Trophoblast cell (in vitro differentiated cells and primary cell): ENCODE data around the gene OR8B8.

ENCODE experiments used
- DNase-seq, 2 donors: peaks; one replicate each; pipeline ENCODE4 v3.0.0-alpha.2; 2016
- H2AFZ ChIP-seq: 2 replicates; pipeline ENCODE4 v1.6.1; 2013; ENCODE audit warnings: low read length, moderate library complexity, mild to moderate bottlenecking; ENCODE audit not compliant: insufficient read depth, poor library complexity
- H2AK5ac ChIP-seq: 2 replicates; pipeline ENCODE4 v1.6.1; 2013; ENCODE audit warnings: mild to moderate bottlenecking, low read length
- H2BK120ac ChIP-seq: 2 replicates; pipeline ENCODE4 v1.6.1; 2013; ENCODE audit warnings: low read length, mild to moderate bottlenecking, moderate library complexity; ENCODE audit not compliant: insufficient read depth, poor library complexity
- H2BK12ac ChIP-seq: 2 replicates; pipeline ENCODE4 v1.6.1; 2013; ENCODE audit warnings: mild to moderate bottlenecking, low read length, moderate library complexity
- H2BK5ac ChIP-seq: 2 replicates; pipeline ENCODE4 v1.6.1; 2013; ENCODE audit warnings: low read length, low read depth, moderate library complexity, mild to moderate bottlenecking; ENCODE audit not compliant: poor library complexity
- H3K14ac ChIP-seq: 2 replicates; pipeline ENCODE4 v1.6.1; 2013; ENCODE audit warnings: mild to moderate bottlenecking, low read length
- H3K18ac ChIP-seq: 2 replicates; pipeline ENCODE4 v1.6.1; 2013; ENCODE audit warnings: mild to moderate bottlenecking, low read length
- H3K23ac ChIP-seq: 2 replicates; pipeline ENCODE4 v1.6.1; 2013; ENCODE audit warnings: low read length
- H3K27ac ChIP-seq: 2 replicates; pipeline ENCODE4 v1.5.1; 2013; ENCODE audit warnings: low read depth, mild to moderate bottlenecking, inconsistent platforms, low read length, moderate library complexity
- H3K27me3 ChIP-seq: 2 replicates; pipeline ENCODE4 v1.6.1; 2013; ENCODE audit warnings: inconsistent platforms, mild to moderate bottlenecking, low read length, moderate library complexity; ENCODE audit not compliant: insufficient read depth
- H3K36me3 ChIP-seq, 2 experiments: 1 replicate in 1 of 2; 2 replicates in 1 of 2; pipeline ENCODE4 v1.6.1; 2013; ENCODE audit warnings: low read length in 2 of 2, mild to moderate bottlenecking in 2 of 2, moderate library complexity in 1 of 2; ENCODE audit not compliant: insufficient read depth in 2 of 2, control insufficient read depth in 1 of 2
- H3K4ac ChIP-seq: 2 replicates; pipeline ENCODE4 v1.6.1; 2013; ENCODE audit warnings: low read depth, mild to moderate bottlenecking, low read length, moderate library complexity
- H3K4me1 ChIP-seq, 2 experiments: 1 replicate in 1 of 2; 2 replicates in 1 of 2; pipeline ENCODE4 v1.6.1; 2013; ENCODE audit warnings: low read length in 2 of 2, mild to moderate bottlenecking in 2 of 2, moderate library complexity in 1 of 2; ENCODE audit not compliant: insufficient read depth in 2 of 2, control insufficient read depth in 1 of 2
- H3K4me2 ChIP-seq: 2 replicates; pipeline ENCODE4 v1.6.1; 2013; ENCODE audit warnings: inconsistent platforms, mild to moderate bottlenecking, low read length, moderate library complexity
- H3K4me3 ChIP-seq: 2 replicates; pipeline ENCODE4 v1.5.1; 2013; ENCODE audit warnings: mild to moderate bottlenecking, low read depth, low read length, inconsistent platforms
- H3K79me1 ChIP-seq: one replicate; pipeline ENCODE4 v1.6.1; 2013; ENCODE audit warnings: low read length
- H3K79me2 ChIP-seq: 2 replicates; pipeline ENCODE4 v1.6.1; 2013; ENCODE audit warnings: low read length, mild to moderate bottlenecking; ENCODE audit not compliant: control insufficient read depth, insufficient read depth, poor library complexity
- H3K9ac ChIP-seq: 2 replicates; pipeline ENCODE4 v1.6.1; 2013; ENCODE audit warnings: mild to moderate bottlenecking, low read length
- H3K9me3 ChIP-seq: 2 replicates; pipeline ENCODE4 v1.6.1; 2013; ENCODE audit warnings: low read depth, mild to moderate bottlenecking, control low read depth, inconsistent platforms, low read length; ENCODE audit not compliant: insufficient read depth
- H4K12ac ChIP-seq: 2 replicates; pipeline ENCODE4 v1.6.1; 2013; ENCODE audit warnings: low read depth, mild to moderate bottlenecking, low read length, moderate library complexity
- H4K8ac ChIP-seq: 2 replicates; pipeline ENCODE4 v1.6.1; 2013; ENCODE audit warnings: low read depth, mild to moderate bottlenecking, low read length, moderate library complexity
- H4K91ac ChIP-seq: one replicate; pipeline ENCODE4 v1.6.1; 2013; ENCODE audit warnings: low read depth, mild to moderate bottlenecking, low read length, moderate library complexity
- WGBS: extraction: QIAGEN DNeasy Blood & Tissue Kit; methylation state at CpG from one replicate; pipeline ENCODE4 v1.1.7; 2013; ENCODE audit warnings: missing lambda C conversion rate; ENCODE audit not compliant: insufficient read length, insufficient coverage; ENCODE audit errors: extremely low coverage; 5-methylcytosine and 5-hydroxymethylcytosine counted together

Gene OR8B8

GRCh38 chr11:124442442-124442841 lies 3.1 kb downstream of the OR8B8 start:
- Histone ChIP-seq H3K9ac (no peak overlapping the region), H3K27me3 (no peaks in the 10 kb centered on the region), H3K14ac (no peak overlapping the region), H3K36me3 (no peaks in the 10 kb centered on the region), H4K12ac (no peak overlapping the region), H2BK120ac (no peak overlapping the region), H2AFZ (no peak overlapping the region), H3K23ac (no peak overlapping the region), H2AK5ac (no peak overlapping the region), H4K91ac (no peak overlapping the region), H3K4me2 (no peak overlapping the region), H3K79me2 (no peaks in the 10 kb centered on the region), H3K4ac (no peak overlapping the region), H2BK5ac (no peak overlapping the region), H3K9me3 (peaks cover 2% of the 10 kb centered on the region), H3K4me3 (no peak overlapping the region), H3K18ac (no peak overlapping the region), H3K4me1 (no peaks in the 10 kb centered on the region), H4K8ac (no peak overlapping the region), H3K27ac (no peak overlapping the region), H2BK12ac (no peak overlapping the region), H3K79me1 (no peaks in the 10 kb centered on the region)
- DNase-seq: no peak
- WGBS: no CpG with 5 or more reads among the region's 6 CpGs

GRCh38 chr11:124441519-124441918 lies 4.0 kb downstream of the OR8B8 start:
- H3K4ac ChIP-seq: no peak overlapping the region
- no peak overlapping the region for H2AFZ ChIP-seq
- no peak overlapping the region for H2BK120ac ChIP-seq
- no peaks in the 10 kb centered on the region for H3K27me3 ChIP-seq
- DNase-seq: no peak
- H2BK5ac ChIP-seq: no peak overlapping the region
- no peaks in the 10 kb centered on the region for H3K79me1 ChIP-seq
- H3K4me1 ChIP-seq: no peaks in the 10 kb centered on the region
- no CpG with 5 or more reads among the region's 7 CpGs for WGBS
- H2BK12ac ChIP-seq: no peak overlapping the region
- H3K14ac ChIP-seq: no peak overlapping the region
- H4K8ac ChIP-seq: no peak overlapping the region
- H3K36me3 ChIP-seq: no peaks in the 10 kb centered on the region
- H3K23ac ChIP-seq: no peak overlapping the region
- no peak overlapping the region for H3K9ac ChIP-seq
- H4K12ac ChIP-seq: no peak overlapping the region
- H4K91ac ChIP-seq: no peak overlapping the region
- peaks cover 2% of the 10 kb centered on the region for H3K9me3 ChIP-seq
- no peak overlapping the region for H3K4me3 ChIP-seq
- no peaks in the 10 kb centered on the region for H3K79me2 ChIP-seq
- no peak overlapping the region for H2AK5ac ChIP-seq
- H3K27ac ChIP-seq: no peak overlapping the region
- no peak overlapping the region for H3K18ac ChIP-seq
- H3K4me2 ChIP-seq: no peak overlapping the region

GRCh38 chr11:124441081-124441480 lies 4.4 kb downstream of the OR8B8 start:
- Histone ChIP-seq H4K91ac (no peak overlapping the region), H3K23ac (no peak overlapping the region), H3K14ac (no peak overlapping the region), H4K12ac (no peak overlapping the region), H2BK5ac (no peak overlapping the region), H3K4me2 (no peak overlapping the region), H3K36me3 (no peaks in the 10 kb centered on the region), H3K27ac (no peak overlapping the region), H3K18ac (no peak overlapping the region), H2BK12ac (no peak overlapping the region), H3K4me1 (no peaks in the 10 kb centered on the region), H3K9me3 (peaks cover 2% of the 10 kb centered on the region), H3K27me3 (no peaks in the 10 kb centered on the region), H3K4ac (no peak overlapping the region), H4K8ac (no peak overlapping the region), H3K79me2 (no peaks in the 10 kb centered on the region), H2AK5ac (no peak overlapping the region), H2AFZ (no peak overlapping the region), H3K79me1 (no peaks in the 10 kb centered on the region), H2BK120ac (no peak overlapping the region), H3K4me3 (no peak overlapping the region), H3K9ac (no peak overlapping the region)
- no peak for DNase-seq
- WGBS: no CpG with 5 or more reads among the region's 5 CpGs

- no peak overlapping the region for H3K27ac ChIP-seq
- no peak overlapping the region for H3K4ac ChIP-seq
- no peak overlapping the region for H3K4me3 ChIP-seq
- no peaks in the 10 kb centered on the region for H3K79me1 ChIP-seq
- H3K36me3 ChIP-seq: no peaks in the 10 kb centered on the region
- no peak overlapping the region for H3K4me2 ChIP-seq
- H2BK120ac ChIP-seq: no peak overlapping the region
- H3K23ac ChIP-seq: no peak overlapping the region
- no peak for DNase-seq
- no peaks in the 10 kb centered on the region for H3K79me2 ChIP-seq
- H2AK5ac ChIP-seq: no peak overlapping the region
- no peak overlapping the region for H3K9ac ChIP-seq
- no peak overlapping the region for H4K8ac ChIP-seq
- no peak overlapping the region for H2AFZ ChIP-seq
- no peak overlapping the region for H3K18ac ChIP-seq
- H3K14ac ChIP-seq: no peak overlapping the region
- H4K12ac ChIP-seq: no peak overlapping the region
- H2BK5ac ChIP-seq: no peak overlapping the region
- no peak overlapping the region for H4K91ac ChIP-seq
- WGBS: no CpG with 5 or more reads among the region's 4 CpGs
- peaks cover 2% of the 10 kb centered on the region for H3K9me3 ChIP-seq
- H2BK12ac ChIP-seq: no peak overlapping the region
- H3K4me1 ChIP-seq: no peaks in the 10 kb centered on the region
- H3K27me3 ChIP-seq: no peaks in the 10 kb centered on the region
Observed at GRCh38 chr11:124440608-124441007, 4.9 kb downstream of the OR8B8 start.
